ENCODE data around the gene EFCAB6. TPM values are rescaled to one million over a fixed set of nuclear protein-coding genes. Genes with fewer than 3 reads are reported as not detected.
A peak's percentile ranks its signal among the peaks of the same experiment; 100 is the strongest.

The EFCAB6 gene
- total and polyA plus RNA-seq, 10 of the 15 experiments (the other 5 are each of a cell fraction or from before 2014, with no cell fraction given), result 0.05 to 0.42 (median 0.19) TPM

GRCh38 chr22:43812149-43812842 lies at the start of gene EFCAB6 (continued):
- TF ChIP-seq ZNF687 (IDR thresholded peaks at IDR 0.05) (peak; percentile 90), MLLT1 (IDR thresholded peaks at IDR 0.05) (peak; percentile 67; the same call in 1 of the 2 replicates), ZNF207 (IDR thresholded peaks at IDR 0.05; ENCODE audit: borderline replicate concordance) (peak; percentile 26; the same call in 1 of the 2 replicates)

- no peaks in the 10 kb centered on the region for H3K4me1 ChIP-seq (ENCODE audit: control insufficient read depth, insufficient read depth, low read length)
- WGBS (ENCODE audit: insufficient coverage, insufficient replicate concordance, low lambda C conversion rate, missing lambda C conversion rate), result 69% methylated on average over 9 of the region's 9 CpGs
- RAD21 ChIA-PET (ENCODE audit: unreplicated experiment), result no interaction called here
- H3K27ac ChIP-seq (ENCODE audit: control insufficient read depth, insufficient read depth), result no peak overlapping the region
- POLR2A ChIA-PET, result no interaction called here
- ATAC-seq (no peak), FAIRE-seq (no peak), DNase-seq (ENCODE audit: low read depth, low spot score) (no peak)
- H3K9ac ChIP-seq (ENCODE audit: control insufficient read depth, insufficient read depth, low read length), result no peak overlapping the region
- CTCF ChIA-PET, result no interaction called here
- in situ Hi-C loops (cut with MboI), result no loop called here
- H3K4me2 ChIP-seq (ENCODE audit: control insufficient read depth, insufficient read depth), result no peak overlapping the region
- H3K36me3 ChIP-seq (ENCODE audit: control insufficient read depth in 2 of 2, insufficient read depth in 2 of 2, low read length in 1 of 2), result no peaks in the 10 kb centered on the region
- BruUV-seq (replicated peaks), result no TSS peak
- SMC1A ChIA-PET (ENCODE audit: uncharacterized antibody, unreplicated experiment), result no interaction called here
- no peak overlapping the region for H3K4me3 ChIP-seq
- no peak overlapping the region for H2AFZ ChIP-seq (ENCODE audit: control insufficient read depth, low read depth, low read length)
- H3K79me2 ChIP-seq (ENCODE audit: control insufficient read depth, insufficient read depth, low read length), result no peaks in the 10 kb centered on the region
- intact Hi-C loops (cut with micrococcal nuclease; ENCODE audit: unreplicated experiment), result no loop called here
- no peaks in the 10 kb centered on the region for H4K20me1 ChIP-seq (ENCODE audit: control insufficient read depth, insufficient read depth)
- H3K9me3 ChIP-seq (replicated peaks; ENCODE audit: control insufficient read depth, insufficient read depth, low read length), result no peaks in the 10 kb centered on the region
- no peaks in the 10 kb centered on the region; a peak in 1 of 4 replicates for H3K27me3 ChIP-seq (replicated peaks in 1 of 2; ENCODE audit: control insufficient read depth in 2 of 2, insufficient read depth in 2 of 2, low read length in 1 of 2)
- TF ChIP-seq GABPA (IDR thresholded peaks at IDR 0.05; ENCODE audit: low read depth) (no peak), ZNF687 (IDR thresholded peaks at IDR 0.05) (no peak), EZH2 (IDR thresholded peaks at IDR 0.05; ENCODE audit: borderline replicate concordance, control insufficient read depth, low read depth, low read length) (no peak), YBX1 (IDR thresholded peaks at IDR 0.05) (no peak), RBBP5 (conservative IDR thresholded peaks at IDR 0.05) (no peak), JUNB (IDR thresholded peaks at IDR 0.05) (no peak), NFYA (IDR thresholded peaks at IDR 0.05; ENCODE audit: borderline replicate concordance, low read depth, low read length) (no peak)
Measured at GRCh38 chr22:43861529-43861928, 49.4 kb upstream of the EFCAB6 start.

Measured in GM12878 (cell line).